ENCODE measurements around the gene OBP2B. TPM values are rescaled to one million over a fixed set of nuclear protein-coding genes. Genes with fewer than 3 reads are reported as not detected.

The OBP2B gene
- polyA plus RNA-seq, 3 donors: not detected

DNA sequence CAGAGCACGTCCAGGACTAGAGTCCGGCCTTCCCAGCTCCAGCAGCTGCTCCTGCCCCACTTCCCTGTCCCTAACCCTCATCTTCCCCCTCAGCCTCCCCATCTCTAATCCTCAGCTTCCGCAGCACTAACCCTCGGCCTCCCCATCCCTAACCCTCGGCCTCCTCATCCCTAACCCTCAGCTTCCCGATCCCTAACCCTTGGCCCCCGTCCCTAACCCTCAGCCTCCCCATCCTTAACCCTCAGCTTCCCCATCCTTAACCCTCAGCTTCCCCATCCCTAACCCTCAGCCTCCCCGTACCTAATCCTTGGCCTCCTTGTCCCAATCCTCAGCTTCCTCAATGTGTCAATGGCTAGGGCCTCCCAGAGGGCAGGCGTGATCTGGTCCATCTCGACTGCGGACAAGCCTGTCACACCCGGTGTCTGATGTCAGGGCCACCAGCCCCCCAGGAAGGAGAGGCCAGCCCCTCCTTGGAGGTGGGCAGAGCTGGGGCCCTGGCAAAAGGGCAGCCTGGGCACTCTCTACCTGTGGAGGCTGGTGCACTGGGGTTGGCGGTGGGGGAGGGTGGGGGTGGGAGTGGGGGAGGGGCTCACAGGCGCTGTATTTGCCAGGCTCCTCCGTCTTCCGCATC lies 1.4 kb downstream of the OBP2B start:
- no peaks in the 10 kb centered on the region for H3K27me3 ChIP-seq (ENCODE audit: control insufficient read depth in 2 of 2, insufficient read depth in 2 of 2, low read length in 2 of 2)
- no peak overlapping the region for H3K4me2 ChIP-seq (replicated peaks; ENCODE audit: extremely low read depth, low read length, poor library complexity, severe bottlenecking)
- 81% methylated on average over 12 of the region's 16 CpGs for WGBS (ENCODE audit: insufficient coverage)
- DNase-seq: no peak
- Mint-ChIP-seq H3K36me3 (no peaks in the 10 kb centered on the region), H3K4me3 (no peak overlapping the region), H3K27me3 (ENCODE audit: low read depth in 3 of 3) (peaks cover 0 to 6% (median 6%) of the 10 kb centered on the region in 3 donors), H3K27ac (no peak overlapping the region), H3K9me3 (peaks cover 0 to 6% (median 3%) of the 10 kb centered on the region in 7 donors), H3K4me1 (no peaks in the 10 kb centered on the region)
- no peak overlapping the region for H3K4me3 ChIP-seq (replicated peaks in 1 of 3; ENCODE audit: low read depth in 2 of 3, low read length in 3 of 3)
- no peaks in the 10 kb centered on the region for H3K36me3 ChIP-seq (replicated peaks in 1 of 2; ENCODE audit: control insufficient read depth in 1 of 2, insufficient read depth in 2 of 2, low read length in 2 of 2)
- H3K9me3 ChIP-seq (replicated peaks in 1 of 2; ENCODE audit: control insufficient read depth in 1 of 2, insufficient read depth in 1 of 2, low read length in 2 of 2): no peaks in the 10 kb centered on the region
- no peak overlapping the region for H2AFZ ChIP-seq (ENCODE audit: insufficient read depth, low read depth, low read length, poor library complexity, severe bottlenecking)
- no peaks in the 10 kb centered on the region for H3K79me2 ChIP-seq (ENCODE audit: insufficient read depth, low read length)
- no peak overlapping the region for H3K27ac ChIP-seq (ENCODE audit: low read depth in 1 of 2, low read length in 2 of 2)
- H4K20me1 ChIP-seq (ENCODE audit: insufficient read depth, low read length): no peaks in the 10 kb centered on the region
- no peak overlapping the region for H3K9ac ChIP-seq (ENCODE audit: insufficient read depth, low read length, poor library complexity, severe bottlenecking)
- intact Hi-C loops (cut with micrococcal nuclease): no loop called here
- TF ChIP-seq, protein P1, sequence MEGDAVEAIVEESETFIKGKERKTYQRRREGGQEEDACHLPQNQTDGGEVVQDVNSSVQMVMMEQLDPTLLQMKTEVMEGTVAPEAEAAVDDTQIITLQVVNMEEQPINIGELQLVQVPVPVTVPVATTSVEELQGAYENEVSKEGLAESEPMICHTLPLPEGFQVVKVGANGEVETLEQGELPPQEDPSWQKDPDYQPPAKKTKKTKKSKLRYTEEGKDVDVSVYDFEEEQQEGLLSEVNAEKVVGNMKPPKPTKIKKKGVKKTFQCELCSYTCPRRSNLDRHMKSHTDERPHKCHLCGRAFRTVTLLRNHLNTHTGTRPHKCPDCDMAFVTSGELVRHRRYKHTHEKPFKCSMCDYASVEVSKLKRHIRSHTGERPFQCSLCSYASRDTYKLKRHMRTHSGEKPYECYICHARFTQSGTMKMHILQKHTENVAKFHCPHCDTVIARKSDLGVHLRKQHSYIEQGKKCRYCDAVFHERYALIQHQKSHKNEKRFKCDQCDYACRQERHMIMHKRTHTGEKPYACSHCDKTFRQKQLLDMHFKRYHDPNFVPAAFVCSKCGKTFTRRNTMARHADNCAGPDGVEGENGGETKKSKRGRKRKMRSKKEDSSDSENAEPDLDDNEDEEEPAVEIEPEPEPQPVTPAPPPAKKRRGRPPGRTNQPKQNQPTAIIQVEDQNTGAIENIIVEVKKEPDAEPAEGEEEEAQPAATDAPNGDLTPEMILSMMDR (IDR thresholded peaks at IDR 0.05): no peak
- H3K4me1 ChIP-seq (ENCODE audit: control insufficient read depth in 1 of 2, insufficient read depth in 2 of 2, low read length in 2 of 2): no peaks in the 10 kb centered on the region

DNA sequence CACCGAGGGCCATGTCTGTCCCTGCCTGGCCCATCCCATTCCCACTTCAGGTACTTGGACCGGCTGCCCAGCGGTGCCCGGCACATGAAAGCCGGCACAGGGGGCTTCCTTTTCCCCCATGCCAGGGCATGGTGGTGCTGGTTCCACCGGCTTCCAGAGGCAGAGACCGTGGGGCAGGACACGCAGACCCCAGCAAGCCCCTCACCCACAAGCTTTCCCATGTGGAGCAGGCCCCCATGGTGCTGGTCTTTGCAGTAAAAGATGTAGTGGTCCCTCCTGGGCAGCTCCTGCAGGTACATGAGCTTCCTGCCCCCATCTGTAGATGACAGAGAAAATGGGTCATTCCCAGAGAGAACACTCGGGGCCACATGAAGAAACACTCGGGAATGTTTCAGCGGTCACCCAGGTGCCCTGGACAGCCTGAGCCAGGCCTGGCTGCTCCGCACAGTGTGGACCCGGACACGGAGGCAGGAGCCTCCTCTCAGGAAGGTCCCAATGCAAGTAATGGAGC lies 2.0 kb downstream of the OBP2B start:
- no peak overlapping the region for H3K4me3 Mint-ChIP-seq
- Histone ChIP-seq H3K27ac (ENCODE audit: low read depth in 1 of 2, low read length in 2 of 2) (no peak overlapping the region), H4K20me1 (ENCODE audit: insufficient read depth, low read length) (no peaks in the 10 kb centered on the region), H3K4me1 (ENCODE audit: control insufficient read depth in 1 of 2, insufficient read depth in 2 of 2, low read length in 2 of 2) (no peaks in the 10 kb centered on the region), H2AFZ (ENCODE audit: insufficient read depth, low read depth, low read length, poor library complexity, severe bottlenecking) (no peak overlapping the region), H3K9ac (ENCODE audit: insufficient read depth, low read length, poor library complexity, severe bottlenecking) (no peak overlapping the region), H3K9me3 (replicated peaks in 1 of 2; ENCODE audit: control insufficient read depth in 1 of 2, insufficient read depth in 1 of 2, low read length in 2 of 2) (no peaks in the 10 kb centered on the region), H3K4me2 (replicated peaks; ENCODE audit: extremely low read depth, low read length, poor library complexity, severe bottlenecking) (no peak overlapping the region), H3K36me3 (replicated peaks in 1 of 2; ENCODE audit: control insufficient read depth in 1 of 2, insufficient read depth in 2 of 2, low read length in 2 of 2) (no peaks in the 10 kb centered on the region), H3K79me2 (ENCODE audit: insufficient read depth, low read length) (no peaks in the 10 kb centered on the region), H3K27me3 (ENCODE audit: control insufficient read depth in 2 of 2, insufficient read depth in 2 of 2, low read length in 2 of 2) (no peaks in the 10 kb centered on the region), H3K4me3 (replicated peaks in 1 of 3; ENCODE audit: low read depth in 2 of 3, low read length in 3 of 3) (no peak overlapping the region)
- peaks cover 0 to 6% (median 5%) of the 10 kb centered on the region in 3 donors for H3K27me3 Mint-ChIP-seq (ENCODE audit: low read depth in 3 of 3)
- peaks cover 0 to 6% (median 1%) of the 10 kb centered on the region in 7 donors for H3K9me3 Mint-ChIP-seq
- TF ChIP-seq, protein P1 (IDR thresholded peaks at IDR 0.05): no peak
- intact Hi-C loops (cut with micrococcal nuclease): no loop called here
- 93% methylated on average over 13 of the region's 14 CpGs for WGBS (ENCODE audit: insufficient coverage)
- no peaks in the 10 kb centered on the region for H3K36me3 Mint-ChIP-seq
- H3K27ac Mint-ChIP-seq: no peak overlapping the region
- DNase-seq: no peak
- H3K4me1 Mint-ChIP-seq: no peaks in the 10 kb centered on the region
